HAP-1 (cell line): ENCODE data around the gene PRDM16.

Source experiments
- DNase-seq, 2 experiments: peaks; one replicate each; pipeline ENCODE4 v3.0.0-alpha.2; 2016 to 2020; ENCODE audit warnings: low spot score in 2 of 2
- H3K27me3 ChIP-seq: fragments of 250-450 bp; sonication (Bioruptor Pico); 2 replicates; pipeline ENCODE4 v1.5.1; 2020; ENCODE audit warnings: low read depth, mild to moderate bottlenecking, moderate library complexity
- H3K36me3 ChIP-seq: fragments of 250-450 bp; sonication (Bioruptor Pico); replicated peaks from 2 replicates; pipeline ENCODE4 v1.5.1; 2020; ENCODE audit warnings: mild to moderate bottlenecking
- H3K4me1 ChIP-seq: fragments of 250-450 bp; sonication (Bioruptor Pico); 2 replicates; pipeline ENCODE4 v1.5.1; 2020; ENCODE audit warnings: mild to moderate bottlenecking
- H3K4me3 ChIP-seq: fragments of 250-450 bp; sonication (Bioruptor Pico); 2 replicates; pipeline ENCODE4 v1.5.1; 2020; ENCODE audit warnings: mild to moderate bottlenecking, moderate library complexity
- H3K9me3 ChIP-seq: fragments of 250-450 bp; sonication (Bioruptor Pico); 2 replicates; pipeline ENCODE4 v1.5.1; 2020; ENCODE audit warnings: mild to moderate bottlenecking, moderate library complexity
- in situ Hi-C: fragments of 300-500 bp; cut with MboI; formaldehyde crosslinking; loops from 3 replicates; pipeline ENCODE4 v1.14.3; 2020; ENCODE audit warnings: low sequenced_read_pairs, inconsistent platforms, mixed read lengths

PRDM16 gene

DNA sequence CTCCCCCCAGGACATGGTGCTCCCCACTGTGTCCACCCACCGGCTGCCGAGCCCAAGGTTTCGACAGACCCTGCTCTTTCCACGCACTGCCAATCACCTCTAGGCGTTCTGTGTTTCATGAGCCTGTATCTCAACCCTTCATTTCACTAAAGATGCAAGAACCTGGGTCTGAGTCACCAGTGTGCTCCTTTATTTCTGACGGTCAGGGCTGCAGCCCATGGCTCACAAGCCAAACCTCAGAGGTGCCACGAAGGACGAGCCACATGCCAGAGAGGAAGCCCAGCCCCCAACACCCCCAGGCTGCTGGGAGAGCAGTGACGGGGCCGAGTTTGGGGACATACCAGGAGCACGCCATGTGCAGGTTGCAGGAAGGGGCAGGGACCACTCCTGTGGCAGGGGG, 306.2 kb downstream of the PRDM16 start:
- Histone ChIP-seq H3K4me1 (no peaks in the 10 kb centered on the region), H3K9me3 (no peaks in the 10 kb centered on the region), H3K4me3 (no peak overlapping the region), H3K27me3 (peaks cover 41% of the 10 kb centered on the region), H3K36me3 (no peaks in the 10 kb centered on the region)
- DNase-seq, result no peak
- in situ Hi-C loops, result no loop called here

DNA sequence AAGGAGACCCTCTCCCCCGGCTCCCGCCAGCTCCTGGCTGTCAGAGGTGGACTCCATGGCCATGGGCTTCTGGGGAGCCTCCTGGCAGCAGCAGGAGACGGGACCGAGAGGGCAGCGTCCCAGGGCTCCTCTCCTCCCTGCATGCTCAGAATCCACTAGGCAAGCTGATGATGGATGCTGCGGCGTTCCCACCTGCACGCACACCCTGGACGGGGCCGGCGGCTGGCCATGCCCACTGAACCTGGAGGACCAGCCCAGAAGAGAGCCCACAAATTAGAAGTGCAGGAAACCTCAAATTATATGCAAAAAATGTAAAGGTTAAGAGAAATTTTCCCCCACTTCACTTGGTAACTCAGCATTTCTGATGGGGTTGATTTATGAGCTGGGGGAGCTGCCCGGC, 308.2 kb downstream of the PRDM16 start:
- no peak for DNase-seq
- H3K4me1 ChIP-seq, result no peaks in the 10 kb centered on the region
- H3K36me3 ChIP-seq, result no peaks in the 10 kb centered on the region
- peaks cover 41% of the 10 kb centered on the region for H3K27me3 ChIP-seq
- H3K9me3 ChIP-seq, result no peaks in the 10 kb centered on the region
- no peak overlapping the region for H3K4me3 ChIP-seq
- in situ Hi-C loops, result no loop called here

DNA sequence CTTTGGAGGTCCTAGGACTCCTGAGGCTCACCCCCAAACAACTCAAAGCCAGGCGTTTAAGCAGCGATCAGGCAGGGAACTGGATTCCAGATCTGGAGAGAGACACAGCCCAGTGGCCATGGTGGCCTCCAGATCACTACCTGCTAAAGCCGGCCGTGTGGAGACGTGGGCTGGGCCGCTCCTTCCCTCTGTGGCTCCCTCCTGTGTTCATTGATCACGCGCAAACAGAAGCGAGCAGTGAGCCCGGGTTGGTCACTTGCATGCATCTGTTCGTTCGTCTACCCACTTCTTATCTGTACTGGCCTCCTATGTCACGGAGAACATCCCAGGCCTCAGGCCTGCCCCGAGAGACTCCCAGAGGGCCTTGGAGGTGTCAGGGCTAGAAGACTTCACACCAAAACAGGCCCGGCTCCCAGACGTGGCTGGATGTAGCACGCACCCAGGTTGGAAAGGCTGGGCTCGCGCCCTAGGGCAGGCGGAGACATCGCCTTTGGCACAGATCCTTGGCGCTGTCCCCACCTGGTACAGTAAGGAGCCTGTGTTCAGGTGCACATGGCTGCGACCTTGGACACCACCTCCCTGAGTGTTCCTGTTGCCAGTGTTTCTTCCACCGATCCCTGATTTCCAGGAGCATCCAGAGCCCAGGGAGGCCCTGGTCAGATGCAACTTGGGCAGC, 308.7 kb downstream of the PRDM16 start:
- Histone ChIP-seq H3K27me3 (peaks cover 41% of the 10 kb centered on the region), H3K4me1 (no peaks in the 10 kb centered on the region), H3K9me3 (no peaks in the 10 kb centered on the region)

DNA sequence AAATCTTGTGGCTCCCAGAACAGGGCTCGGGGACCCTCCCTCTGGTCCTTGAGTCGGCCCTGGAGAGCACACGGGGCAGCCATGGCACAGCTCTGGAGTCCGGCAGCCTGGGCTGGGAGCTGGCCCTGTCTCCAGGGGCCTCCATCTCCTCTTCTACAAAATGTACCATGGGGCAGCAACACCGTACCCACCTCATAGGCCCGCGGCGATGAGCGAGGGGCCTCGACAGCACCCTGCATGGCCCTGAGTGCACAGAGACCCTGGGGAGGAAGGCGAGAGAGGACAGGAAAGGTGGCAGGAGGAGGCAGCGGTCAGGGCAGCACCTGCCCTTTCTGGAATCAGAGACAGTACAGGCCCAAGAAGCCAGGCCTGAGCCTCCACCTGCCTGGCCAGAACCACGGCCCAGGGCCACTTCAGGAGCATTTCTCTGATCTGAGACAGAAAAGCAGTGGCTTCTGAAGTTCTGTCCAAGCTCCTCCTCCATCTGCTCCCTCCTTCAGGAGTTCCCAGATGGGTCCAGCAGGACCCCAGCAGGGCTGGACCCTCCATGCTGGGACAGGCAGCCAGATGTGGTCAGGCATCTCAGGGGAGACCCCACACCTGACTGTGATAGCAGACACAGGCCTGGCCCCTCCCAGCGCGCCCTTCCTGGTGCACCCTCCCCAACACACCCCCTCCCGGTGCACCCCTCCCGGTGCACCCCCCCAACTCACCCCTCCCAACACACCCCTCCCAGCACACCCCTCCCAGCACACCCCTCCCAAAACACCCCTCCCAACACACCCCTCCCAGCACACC, 309.6 kb downstream of the PRDM16 start:
- in situ Hi-C loops, result no loop called here
- no peaks in the 10 kb centered on the region for H3K9me3 ChIP-seq
- H3K4me1 ChIP-seq, result no peaks in the 10 kb centered on the region
- no peak for DNase-seq
- no peaks in the 10 kb centered on the region for H3K36me3 ChIP-seq
- no peak overlapping the region for H3K4me3 ChIP-seq
- peaks cover 32% of the 10 kb centered on the region for H3K27me3 ChIP-seq

More for the DNA sequence above, 308.7 kb downstream of the PRDM16 start:
- in situ Hi-C loops, result no loop called here
- no peak for DNase-seq
- H3K36me3 ChIP-seq, result no peaks in the 10 kb centered on the region
- no peak overlapping the region for H3K4me3 ChIP-seq

DNA sequence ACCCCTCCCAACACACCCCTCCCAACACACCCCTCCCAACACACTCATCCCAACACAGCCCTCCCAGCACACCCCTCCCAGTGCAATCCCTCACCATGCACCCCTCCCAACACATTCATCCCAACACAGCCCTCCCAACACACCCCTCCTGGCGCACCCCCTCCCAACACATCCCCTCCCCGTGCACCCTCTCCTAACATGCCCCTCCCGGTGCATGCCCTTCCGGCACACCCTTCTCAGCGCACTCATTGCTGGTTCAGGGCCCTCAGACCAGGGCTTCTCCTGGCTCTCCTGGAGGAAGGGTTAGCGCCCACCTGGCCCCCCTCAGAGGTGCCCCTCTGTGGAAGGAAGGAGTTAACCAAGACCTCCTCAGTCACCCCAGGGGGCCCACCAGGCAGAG, 310.9 kb downstream of the PRDM16 start:
- Histone ChIP-seq H3K27me3 (peaks cover 19% of the 10 kb centered on the region), H3K4me3 (no peak overlapping the region), H3K4me1 (no peaks in the 10 kb centered on the region), H3K36me3 (no peaks in the 10 kb centered on the region), H3K9me3 (no peaks in the 10 kb centered on the region)
- no peak for DNase-seq
- in situ Hi-C loops, result no loop called here

DNA sequence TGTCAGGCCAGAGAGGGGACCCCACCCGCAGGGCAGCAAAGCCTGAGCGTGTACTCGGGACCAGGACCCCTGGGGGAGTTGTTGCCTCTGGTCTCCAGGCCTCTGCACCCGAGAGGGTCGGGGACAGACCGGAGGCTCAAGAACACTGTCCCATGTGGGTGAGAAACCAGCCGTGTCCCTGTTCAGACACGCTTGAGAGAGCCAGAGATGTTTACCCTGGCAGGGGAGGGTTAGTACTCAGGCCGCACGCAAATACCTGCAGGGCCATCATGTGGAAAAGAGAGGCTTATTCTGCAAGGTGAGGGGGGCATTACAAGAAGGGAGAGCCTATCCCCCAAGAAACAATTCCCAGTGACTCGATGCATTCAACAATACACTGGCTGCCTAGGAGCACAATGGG, 311.5 kb downstream of the PRDM16 start:
- in situ Hi-C loops, result no loop called here
- peaks cover 14% of the 10 kb centered on the region for H3K27me3 ChIP-seq

DNA sequence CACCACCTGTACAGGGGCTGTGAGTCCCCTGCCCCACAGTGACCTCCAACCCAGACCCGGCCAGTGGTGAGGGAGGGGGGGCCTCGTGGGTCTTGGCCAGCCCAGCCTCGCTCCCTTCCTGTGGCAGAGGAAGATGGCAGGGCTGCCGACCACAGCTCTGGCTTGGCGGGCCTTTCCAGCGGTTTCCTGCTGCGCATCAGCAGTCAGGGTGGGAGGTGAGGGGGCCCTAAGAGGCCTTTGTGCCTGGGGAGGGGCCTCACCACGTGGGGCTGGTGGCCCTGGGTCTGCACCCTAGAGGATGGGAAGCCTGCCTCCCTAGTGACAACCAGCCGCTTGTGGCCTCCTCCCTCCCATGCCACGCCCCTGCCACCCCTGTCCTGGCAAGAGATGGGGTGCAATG, 312.9 kb downstream of the PRDM16 start:
- H3K4me1 ChIP-seq, result no peaks in the 10 kb centered on the region
- H3K9me3 ChIP-seq, result no peaks in the 10 kb centered on the region
- H3K36me3 ChIP-seq, result no peaks in the 10 kb centered on the region
- DNase-seq, result no peak
- H3K27me3 ChIP-seq, result 0 out of 2 replicates have a peak, but pooled peaks cover 2% of the 10 kb centered on the region
- H3K4me3 ChIP-seq, result no peak overlapping the region
- in situ Hi-C loops, result no loop called here

More for the DNA sequence above, 311.5 kb downstream of the PRDM16 start:
- H3K4me3 ChIP-seq, result no peak overlapping the region
- no peaks in the 10 kb centered on the region for H3K4me1 ChIP-seq
- no peaks in the 10 kb centered on the region for H3K36me3 ChIP-seq
- no peaks in the 10 kb centered on the region for H3K9me3 ChIP-seq
- no peak for DNase-seq

DNA sequence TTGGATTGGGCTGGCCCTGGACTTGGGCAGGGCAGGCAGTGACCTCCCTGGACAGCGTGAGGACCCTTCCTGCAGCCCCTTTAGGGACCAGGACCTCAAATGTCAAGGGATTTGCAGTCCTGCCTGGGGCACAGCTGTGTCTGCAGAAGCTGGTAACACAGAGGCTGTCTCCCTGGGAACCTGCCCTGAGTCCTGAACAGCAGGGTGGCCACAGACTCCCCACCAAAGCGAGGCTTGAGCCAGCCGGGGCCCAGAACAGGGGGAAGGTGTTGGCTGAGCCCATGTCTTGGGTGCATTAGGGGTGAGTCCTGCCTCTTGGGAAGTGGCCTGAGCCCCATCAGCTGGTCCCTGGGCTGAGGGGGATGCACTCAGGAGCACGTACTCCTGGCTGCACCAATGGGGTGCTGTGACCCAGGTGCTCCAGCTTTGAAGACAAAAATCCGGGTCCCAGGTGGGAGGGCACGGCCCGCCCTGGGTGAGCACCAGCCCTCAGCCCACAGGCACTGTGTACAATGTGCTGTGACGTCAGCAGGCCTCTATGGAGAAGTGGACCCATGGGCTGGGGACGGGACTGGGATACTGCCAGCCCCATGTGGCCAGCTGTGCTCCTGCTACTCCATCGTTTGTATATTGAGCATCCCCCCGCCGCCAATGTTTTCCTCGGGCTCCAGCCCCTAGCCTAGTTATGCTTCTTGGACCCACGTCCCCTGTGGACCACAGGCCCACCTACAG, 313.5 kb downstream of the PRDM16 start:
- Histone ChIP-seq H3K4me3 (no peak overlapping the region), H3K27me3 (no peaks in the 10 kb centered on the region), H3K9me3 (no peaks in the 10 kb centered on the region), H3K4me1 (no peaks in the 10 kb centered on the region), H3K36me3 (no peaks in the 10 kb centered on the region)
- in situ Hi-C loops, result no loop called here
- no peak for DNase-seq

DNA sequence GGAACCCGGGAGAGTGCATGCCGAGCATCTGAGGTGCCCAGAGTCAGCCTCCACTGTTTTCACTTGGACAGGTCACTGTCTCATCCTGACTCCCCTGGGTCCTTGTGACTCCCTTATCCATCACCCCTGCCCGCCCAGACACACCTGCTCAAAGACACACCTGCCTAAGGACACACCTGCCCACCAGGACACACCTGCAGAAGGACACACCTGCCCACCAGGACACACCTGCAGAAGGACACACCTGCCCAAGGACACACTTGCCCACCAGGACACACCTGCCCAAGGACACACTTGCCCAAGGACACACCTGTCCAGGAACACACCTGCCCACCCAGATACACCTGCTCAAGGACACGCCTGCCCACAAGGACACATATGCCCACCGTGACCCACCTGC, 314.7 kb downstream of the PRDM16 start:
- no peaks in the 10 kb centered on the region for H3K9me3 ChIP-seq
- in situ Hi-C loops, result no loop called here
- H3K4me1 ChIP-seq, result no peaks in the 10 kb centered on the region
- no peaks in the 10 kb centered on the region for H3K27me3 ChIP-seq
- no peaks in the 10 kb centered on the region for H3K36me3 ChIP-seq
- no peak overlapping the region for H3K4me3 ChIP-seq
- DNase-seq, result no peak

DNA sequence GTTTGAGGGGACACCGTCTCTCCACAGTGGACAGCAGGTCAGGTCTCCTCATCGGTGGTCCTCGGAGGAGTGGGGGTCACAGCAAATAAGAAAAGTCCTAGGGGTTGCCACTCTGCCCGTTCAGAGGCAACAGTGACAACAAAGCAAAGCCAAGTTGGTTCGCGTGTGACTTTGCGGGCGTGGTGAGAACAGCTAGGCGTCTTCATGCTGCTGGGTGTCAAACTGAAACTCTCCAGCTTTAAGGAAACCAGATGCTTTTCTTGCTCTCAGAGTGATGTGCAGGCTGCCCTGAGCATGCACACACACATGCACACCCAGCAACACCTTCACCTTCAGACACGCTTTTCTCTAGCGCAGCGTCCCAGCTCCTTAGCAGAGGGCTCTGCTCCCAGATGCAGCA, 315.4 kb downstream of the PRDM16 start:
- Histone ChIP-seq H3K9me3 (no peaks in the 10 kb centered on the region), H3K27me3 (no peaks in the 10 kb centered on the region), H3K36me3 (no peaks in the 10 kb centered on the region), H3K4me3 (no peak overlapping the region), H3K4me1 (no peaks in the 10 kb centered on the region)
- in situ Hi-C loops, result no loop called here
- DNase-seq, result no peak

DNA sequence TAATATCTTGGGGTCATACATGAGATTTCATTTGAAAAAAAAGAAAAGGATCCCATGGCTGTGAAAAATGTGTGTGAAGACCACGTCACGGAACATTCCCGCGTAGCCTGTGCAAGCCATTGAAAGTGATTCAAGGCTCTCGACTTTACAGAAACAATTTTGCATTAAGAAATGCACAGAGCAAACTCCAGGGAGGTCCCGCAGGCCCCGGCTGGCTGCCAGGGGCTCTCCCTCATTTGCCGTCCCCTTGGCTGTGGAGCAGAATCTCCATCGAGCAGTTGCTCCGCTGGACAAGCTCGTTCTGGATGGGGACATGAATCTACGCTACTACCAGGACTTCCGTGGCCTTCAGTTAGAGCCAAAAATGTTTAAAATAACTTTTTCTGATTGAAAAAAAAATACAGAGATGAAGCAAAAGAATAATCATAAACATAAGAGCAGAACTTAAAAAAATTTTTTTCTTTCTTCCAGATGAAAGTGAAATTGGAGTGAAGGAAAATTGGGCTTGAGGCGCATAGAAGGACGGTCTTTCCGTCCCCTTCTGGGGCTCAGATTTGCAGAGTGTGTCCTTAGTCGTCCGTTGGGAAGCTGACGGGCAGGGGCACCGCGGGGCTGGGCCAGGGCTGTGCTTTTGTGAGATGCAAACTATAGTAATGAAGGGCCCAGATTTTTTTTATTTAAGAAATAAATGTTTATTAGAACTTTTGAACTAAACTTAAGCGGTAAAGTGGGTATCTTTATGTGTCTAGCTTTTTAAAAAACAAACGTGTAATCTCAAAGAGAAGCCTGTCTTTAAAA, 317.4 kb downstream of the PRDM16 start:
- no peaks in the 10 kb centered on the region for H3K36me3 ChIP-seq
- in situ Hi-C loops, result no loop called here
- H3K9me3 ChIP-seq, result no peaks in the 10 kb centered on the region
- H3K27me3 ChIP-seq, result no peaks in the 10 kb centered on the region
- no peak overlapping the region for H3K4me3 ChIP-seq
- DNase-seq, result no peak
- no peaks in the 10 kb centered on the region for H3K4me1 ChIP-seq

DNA sequence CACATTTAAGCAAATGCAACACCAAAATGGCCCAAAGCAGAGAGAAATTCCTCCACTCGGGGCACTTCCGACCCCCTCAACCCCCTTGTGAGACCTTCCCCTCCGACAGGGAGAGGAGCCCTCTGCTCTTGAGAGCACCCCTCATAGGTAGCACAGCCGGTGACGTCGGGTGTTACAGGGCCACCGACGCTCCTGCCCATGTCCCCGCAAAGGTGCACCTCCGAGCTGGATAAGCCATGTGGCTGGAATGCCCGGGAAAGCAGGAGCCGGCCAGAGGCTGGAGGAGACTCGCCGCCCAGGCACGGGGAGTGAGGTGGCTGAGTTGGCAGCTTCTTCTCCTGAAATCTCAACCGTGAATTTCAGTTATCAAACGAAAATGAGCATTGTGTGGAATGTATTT, 318.4 kb downstream of the PRDM16 start:
- H3K27me3 ChIP-seq, result no peaks in the 10 kb centered on the region
- in situ Hi-C loops, result no loop called here
- H3K36me3 ChIP-seq, result no peaks in the 10 kb centered on the region
- no peaks in the 10 kb centered on the region for H3K4me1 ChIP-seq
- H3K4me3 ChIP-seq, result no peak overlapping the region
- no peaks in the 10 kb centered on the region for H3K9me3 ChIP-seq
- DNase-seq, result no peak

DNA sequence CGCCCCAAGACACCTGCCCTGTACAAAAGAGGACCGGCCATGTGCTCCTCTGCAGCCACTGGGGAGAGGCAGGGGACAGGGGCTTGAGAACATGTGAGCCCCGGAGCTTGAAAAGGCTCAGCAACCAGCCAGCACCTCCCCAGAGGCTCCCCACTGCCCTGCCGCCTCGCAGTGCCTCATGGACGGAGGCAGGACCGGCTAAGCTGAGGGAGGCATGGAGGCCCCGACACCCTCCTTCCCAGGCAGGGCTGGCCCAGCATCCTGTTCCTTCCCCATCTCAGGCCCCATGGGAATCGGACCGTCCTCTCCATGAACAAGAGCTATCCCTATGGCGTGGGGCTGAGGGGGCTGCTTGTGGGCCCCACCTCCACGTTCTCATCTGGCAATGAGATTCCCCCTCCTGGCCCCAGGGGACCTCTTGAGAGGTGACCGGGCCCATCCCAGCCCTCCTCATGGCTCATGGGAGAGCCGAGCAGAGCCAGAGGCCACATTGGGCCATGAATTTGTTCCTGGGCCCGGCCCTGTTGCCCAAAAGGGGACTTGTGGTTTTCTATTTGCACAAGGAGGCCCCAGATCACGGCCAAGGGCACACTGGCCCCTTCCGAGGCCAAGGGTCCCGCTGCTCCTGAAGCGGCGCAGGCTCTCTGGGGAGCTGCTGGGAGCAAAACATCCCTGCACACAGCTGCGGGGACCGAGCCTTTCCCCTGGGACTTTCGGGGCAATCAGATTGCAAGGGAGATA, 320.3 kb downstream of the PRDM16 start:
- peaks cover 6% of the 10 kb centered on the region for H3K27me3 ChIP-seq

More for the DNA sequence above, 320.3 kb downstream of the PRDM16 start:
- Histone ChIP-seq H3K4me3 (no peak overlapping the region), H3K9me3 (no peaks in the 10 kb centered on the region), H3K4me1 (peaks cover 8% of the 10 kb centered on the region), H3K36me3 (no peaks in the 10 kb centered on the region)
- in situ Hi-C loops, result no loop called here
- DNase-seq, result no peak
